Smooth muscle cell (in vitro differentiated cells): ENCODE measurements around the gene BEGAIN. TPM values are rescaled to one million over a fixed set of nuclear protein-coding genes. Genes with fewer than 3 reads are reported as not detected.

Experiments
- DNase-seq: peaks from one replicate; lab custom pipeline; 2025; ENCODE audit not compliant: unreplicated experiment; lab: John Stamatoyannopoulos, UW
- H2AFZ ChIP-seq: fragments of 200-600 bp; sonication (generic); 2 replicates; pipeline ENCODE4 v1.6.0; 2016; ENCODE audit warnings: antibody characterized with exemption, low read depth, mild to moderate bottlenecking
- H3F3A ChIP-seq: fragments of 200-600 bp; sonication (generic); 2 replicates; pipeline ENCODE4 v1.6.0; 2017; ENCODE audit warnings: antibody characterized with exemption, low read depth
- H3K27ac ChIP-seq: fragments of 200-600 bp; sonication (generic); 2 replicates; pipeline ENCODE4 v1.5.1; 2016; ENCODE audit warnings: low read depth, mild to moderate bottlenecking
- H3K27me3 ChIP-seq: fragments of 200-600 bp; sonication (generic); 2 replicates; pipeline ENCODE4 v1.6.1; 2016; ENCODE audit warnings: low read depth, mild to moderate bottlenecking
- H3K36me3 ChIP-seq: fragments of 200-600 bp; sonication (generic); 2 replicates; pipeline ENCODE4 v1.5.1; 2016; ENCODE audit warnings: low read depth
- H3K4me1 ChIP-seq: fragments of 200-600 bp; sonication (generic); 2 replicates; pipeline ENCODE4 v1.5.1; 2016; ENCODE audit warnings: low read depth
- H3K4me2 ChIP-seq: fragments of 200-600 bp; sonication (generic); 2 replicates; pipeline ENCODE4 v1.6.0; 2016; ENCODE audit warnings: mild to moderate bottlenecking
- H3K4me3 ChIP-seq: fragments of 200-600 bp; sonication (generic); 2 replicates; pipeline ENCODE4 v1.5.1; 2016; ENCODE audit warnings: mild to moderate bottlenecking
- H3K79me2 ChIP-seq: fragments of 200-600 bp; sonication (generic); 2 replicates; pipeline ENCODE4 v1.6.0; 2016; ENCODE audit warnings: low read depth, mild to moderate bottlenecking
- H3K9ac ChIP-seq: fragments of 200-600 bp; sonication (generic); 2 replicates; pipeline ENCODE4 v1.6.0; 2016; ENCODE audit warnings: low read depth
- H3K9me3 ChIP-seq: fragments of 200-600 bp; sonication (generic); replicated peaks from 2 replicates; pipeline ENCODE4 v1.5.1; 2016; ENCODE audit warnings: low read depth
- H4K20me1 ChIP-seq: fragments of 200-600 bp; sonication (generic); 2 replicates; pipeline ENCODE4 v1.6.0; 2016; ENCODE audit warnings: low read depth
- CTCF ChIP-seq: fragments of 200-600 bp; sonication (generic); IDR thresholded peaks from 2 replicates; pipeline ENCODE4 v1.5.1; 2017; ENCODE audit warnings: borderline replicate concordance, mild to moderate bottlenecking, antibody characterized with exemption; ENCODE audit not compliant: insufficient read depth, poor library complexity, severe bottlenecking
- WGBS: methylation state at CpG from one replicate; pipeline ENCODE4 v1.1.7; 2016; ENCODE audit warnings: low lambda C conversion rate; 5-methylcytosine and 5-hydroxymethylcytosine counted together
- polyA plus RNA-seq: library from polyadenylated mRNA; unstranded; fragments of >200 nt; fragmentation: Nextera tagmentation; extraction: Ambion mirVana; gene quantifications from 2 replicates; pipeline ENCODE4 v1.2.1, GENCODE V29; 2016
- total RNA-seq: library from RNA; depleted of rRNA; stranded (reverse); fragments of >200 nt; gene quantifications from 2 replicates; pipeline ENCODE4 v1.2.3, GENCODE V29; 2014

The BEGAIN gene
- total and polyA plus RNA-seq, 2 experiments from 2014 or later = 4.7 to 11.7 TPM

- no peak overlapping the region for H3K9ac ChIP-seq
- no peaks in the 10 kb centered on the region for H3F3A ChIP-seq
- DNase-seq = no peak
- no peak overlapping the region for H3K4me3 ChIP-seq
- no peaks in the 10 kb centered on the region for H3K9me3 ChIP-seq
- no peak overlapping the region for H3K4me2 ChIP-seq
- H4K20me1 ChIP-seq = no peaks in the 10 kb centered on the region
- no peaks in the 10 kb centered on the region for H3K4me1 ChIP-seq
- no peak for TF ChIP-seq CTCF
- WGBS = 92% methylated on average over 19 of the region's 19 CpGs
- no peaks in the 10 kb centered on the region for H3K27me3 ChIP-seq
- H2AFZ ChIP-seq = no peak overlapping the region
- no peaks in the 10 kb centered on the region for H3K79me2 ChIP-seq
- H3K27ac ChIP-seq = no peak overlapping the region
- no peaks in the 10 kb centered on the region for H3K36me3 ChIP-seq
These were observed 43.5 kb downstream of the BEGAIN start for GRCh38 chr14:100543471-100544455.

- DNase-seq = no peak
- 92% methylated on average over 12 of the region's 12 CpGs for WGBS
- Histone ChIP-seq H3F3A (no peaks in the 10 kb centered on the region), H3K79me2 (no peaks in the 10 kb centered on the region), H3K36me3 (no peaks in the 10 kb centered on the region), H3K9me3 (no peaks in the 10 kb centered on the region), H3K9ac (no peak overlapping the region), H4K20me1 (no peaks in the 10 kb centered on the region), H3K4me3 (no peak overlapping the region), H2AFZ (no peak overlapping the region), H3K27me3 (no peaks in the 10 kb centered on the region), H3K4me1 (no peaks in the 10 kb centered on the region), H3K4me2 (no peak overlapping the region), H3K27ac (no peak overlapping the region)
- no peak for TF ChIP-seq CTCF
These were observed 44.5 kb downstream of the BEGAIN start for GRCh38 chr14:100542619-100543205.

GRCh38 chr14:100541621-100542560 is 45.3 kb downstream of the BEGAIN start:
- Histone ChIP-seq H3K9ac (no peak overlapping the region), H3K27me3 (no peaks in the 10 kb centered on the region), H3K36me3 (no peaks in the 10 kb centered on the region), H3K4me1 (no peaks in the 10 kb centered on the region), H3K4me2 (no peak overlapping the region), H2AFZ (no peak overlapping the region), H3K9me3 (no peaks in the 10 kb centered on the region), H4K20me1 (no peaks in the 10 kb centered on the region), H3K27ac (no peak overlapping the region), H3K79me2 (no peaks in the 10 kb centered on the region), H3F3A (no peaks in the 10 kb centered on the region), H3K4me3 (no peak overlapping the region)
- DNase-seq = no peak
- no peak for TF ChIP-seq CTCF
- 92% methylated on average over 24 of the region's 24 CpGs for WGBS
